Testis (tissue), 2 donors: Measurements from ENCODE around the gene AGXT.

ENCODE experiments used
- CTCF ChIP-seq, 3 experiments: fragments of 450-650 bp in 2 of 3; fragments of 200-600 bp in 1 of 3; sonication (generic) in 1 of 3; IDR thresholded peaks; one replicate each; pipeline ENCODE4 v1.5.1; 2016 to 2019; ENCODE audit warnings: antibody characterized with exemption in 3 of 3, mild to moderate bottlenecking in 2 of 3, moderate library complexity in 1 of 3
- POLR2A ChIP-seq: fragments of 450-650 bp; IDR thresholded peaks from one replicate; pipeline ENCODE4 v1.6.1; 2017; ENCODE audit warnings: antibody characterized with exemption, mild to moderate bottlenecking, moderate library complexity

- TF ChIP-seq CTCF (IDR thresholded peaks at IDR 0.05) (no peak), POLR2A (no peak)
These were observed 31.7 kb upstream of the AGXT start for GRCh38 chr2:240836781-240837467.
